HUDEP-2 (cell line): Measurements from ENCODE around the gene MESD.

ENCODE experiments used
- DNase-seq, 76 experiments: peaks; one replicate each; lab custom pipeline; 2025; ENCODE audit not compliant: unreplicated experiment in 76 of 76; lab: John Stamatoyannopoulos, UW

MESD gene

GRCh38 chr15:80942266-80942665 lies 47.4 kb downstream of the MESD start:
- DNase-seq, result no peak

GRCh38 chr15:80940851-80941250 lies 48.8 kb downstream of the MESD start:
- DNase-seq, result no peak

- no peak for DNase-seq
Measured at GRCh38 chr15:80940331-80940730, 49.3 kb downstream of the MESD start.

- DNase-seq, result no peak
Measured at GRCh38 chr15:80939216-80939615, 50.4 kb downstream of the MESD start.

- no peak for DNase-seq
Measured at GRCh38 chr15:80937718-80938117, 51.9 kb downstream of the MESD start.

GRCh38 chr15:80936288-80937078 lies 53.1 kb downstream of the MESD start:
- DNase-seq, result no peak

- DNase-seq, result no peak
Measured at GRCh38 chr15:80934761-80935221, 54.8 kb downstream of the MESD start.

- DNase-seq, result no peak
Measured at GRCh38 chr15:80932989-80933388, 56.6 kb downstream of the MESD start.

GRCh38 chr15:80932513-80932815 lies 57.2 kb downstream of the MESD start:
- no peak for DNase-seq

GRCh38 chr15:80931721-80932512 lies 57.7 kb downstream of the MESD start:
- DNase-seq, result no peak

GRCh38 chr15:80931191-80931590 lies 58.4 kb downstream of the MESD start:
- DNase-seq, result no peak

- DNase-seq, result no peak
Measured at GRCh38 chr15:80929689-80930088, 59.9 kb downstream of the MESD start.

- DNase-seq, result no peak
Measured at GRCh38 chr15:80929225-80929624, 60.4 kb downstream of the MESD start.

GRCh38 chr15:80926126-80926525 lies 63.5 kb downstream of the MESD start:
- no peak for DNase-seq

- no peak for DNase-seq
Measured at GRCh38 chr15:80925597-80926059, 64.0 kb downstream of the MESD start.

- DNase-seq, result no peak
Measured at GRCh38 chr15:80924278-80924677, 65.3 kb downstream of the MESD start.

GRCh38 chr15:80923668-80924067 lies 66.0 kb downstream of the MESD start:
- no peak for DNase-seq

- DNase-seq, result no peak
Measured at GRCh38 chr15:80921736-80922410, 67.7 kb downstream of the MESD start.

GRCh38 chr15:80920271-80920699 lies 69.3 kb downstream of the MESD start:
- no peak for DNase-seq

- no peak for DNase-seq
Measured at GRCh38 chr15:80918196-80918783, 71.3 kb downstream of the MESD start.

GRCh38 chr15:80916056-80916455 lies 73.6 kb downstream of the MESD start:
- no peak for DNase-seq
